A549 (cell line): Measurements from ENCODE around the gene GABBR1. TPM values are rescaled to one million over a fixed set of nuclear protein-coding genes. Genes with fewer than 3 reads are reported as not detected.

Experiments used
- ATAC-seq, 2 experiments: fragments of 200-7000 bp in 1 of 2; fragments of >200 bp in 1 of 2; cut with Nextera tagmentation in 1 of 2; cut with Tn5 transposase in 1 of 2; 3 replicates each; pipeline versions ENCODE4 v1.8.0 to v1.9.1; 2018 to 2020; ENCODE audit warnings: mild to moderate bottlenecking in 1 of 2, moderate library complexity in 1 of 2
- CTCF ChIA-PET: fragments of 300-600 bp; sonication (Branson Sonifier 250); formaldehyde crosslinking; extraction: SDS; loops from one replicate; lab custom pipeline; 2021; ENCODE audit warnings: antibody characterized with exemption, inconsistent platforms; lab: Yijun Ruan, JAX
- POLR2A ChIA-PET: fragments of 350-600 bp; formaldehyde crosslinking; extraction: SDS; loops from one replicate; lab custom pipeline; 2021; ENCODE audit warnings: antibody characterized with exemption, inconsistent platforms; lab: Yijun Ruan, JAX
- DNase-seq, 2 experiments: peaks; one replicate each; pipeline versions ENCODE4 v3.0.0 to v3.0.0-alpha.2; 2011 to 2016; ENCODE audit warnings: low read depth in 1 of 2, low spot score in 1 of 2
- FAIRE-seq: peaks from 2 replicates; lab custom pipeline; 2011; peaks lifted over from hg19 to GRCh38; lab: Jason Lieb, UNC
- H3K27ac ChIP-seq, 2 experiments: fragments of >200 bp; sonication (Bioruptor Twin); formaldehyde crosslinking; 3 replicates each; pipeline ENCODE4 v1.5.1; 2016 to 2017
- H3K4me1 ChIP-seq: fragments of >200 bp; sonication (Bioruptor Twin); formaldehyde crosslinking; 3 replicates; pipeline ENCODE4 v1.6.1; 2016
- H3K4me2 ChIP-seq: fragments of >200 bp; sonication (Bioruptor Twin); formaldehyde crosslinking; 3 replicates; pipeline ENCODE4 v1.6.1; 2016
- H3K4me3 ChIP-seq: fragments of >200 bp; sonication (Bioruptor Twin); formaldehyde crosslinking; 3 replicates; pipeline ENCODE4 v1.5.1; 2016
- H3K9me3 ChIP-seq: fragments of >200 bp; sonication (Bioruptor Twin); formaldehyde crosslinking; 3 replicates; pipeline ENCODE4 v1.6.1; 2016
- BHLHE40 ChIP-seq: IDR thresholded peaks from 2 replicates; pipeline ENCODE4 v1.6.1; 2012; ENCODE audit warnings: low read depth, low read length, inconsistent platforms
- CBX2 ChIP-seq: fragments of 200-600 bp; sonication (generic); IDR thresholded peaks from 2 replicates; pipeline ENCODE4 v1.6.1; 2016; ENCODE audit warnings: low read depth, mild to moderate bottlenecking, borderline replicate concordance
- CEBPB ChIP-seq, 2 experiments: fragments of >200 bp in 1 of 2; sonication (Bioruptor Twin) in 1 of 2; formaldehyde crosslinking in 1 of 2; IDR thresholded peaks; 2 replicates each; pipeline ENCODE4 v1.6.1; 2012 to 2016
- EP300 ChIP-seq, 2 experiments: fragments of >200 bp; sonication (Bioruptor Twin); formaldehyde crosslinking; IDR thresholded peaks; 2 replicates in 1 of 2; 3 replicates in 1 of 2; pipeline ENCODE4 v1.6.1; 2016 to 2017
- FOSL2 ChIP-seq, 2 experiments: fragments of 450-650 bp in 1 of 2; fragments of >200 bp in 1 of 2; sonication (Bioruptor Twin) in 1 of 2; formaldehyde crosslinking; IDR thresholded peaks; 2 replicates each; pipeline versions ENCODE4 v1.5.0 to v1.6.1; 2016 to 2020; ENCODE audit warnings: mild to moderate bottlenecking in 1 of 2, moderate library complexity in 1 of 2
- HDAC2 ChIP-seq: fragments of 200-600 bp; sonication (generic); IDR thresholded peaks from 2 replicates; pipeline ENCODE4 v1.6.1; 2016
- HEYL ChIP-seq: fragments of 250-450 bp; sonication (Bioruptor Pico); IDR thresholded peaks from 2 replicates; pipeline ENCODE4 v1.8.0; 2021; ENCODE audit warnings: mild to moderate bottlenecking, moderate library complexity
- HOXB5 ChIP-seq: fragments of 250-450 bp; sonication (Bioruptor Pico); IDR thresholded peaks from 2 replicates; pipeline ENCODE4 v1.5.0; 2020; ENCODE audit warnings: mild to moderate bottlenecking, moderate library complexity
- JUN ChIP-seq, 2 experiments: fragments of >200 bp; sonication (Bioruptor Twin); formaldehyde crosslinking; IDR thresholded peaks; 2 replicates in 1 of 2; 3 replicates in 1 of 2; pipeline ENCODE4 v1.6.1; 2016 to 2017
- KDM1A ChIP-seq: fragments of 200-600 bp; sonication (generic); IDR thresholded peaks from 2 replicates; pipeline ENCODE4 v1.6.1; 2016; ENCODE audit warnings: low read depth, mild to moderate bottlenecking
- NPAS2 ChIP-seq: fragments of 250-450 bp; sonication (Bioruptor Pico); IDR thresholded peaks from 2 replicates; pipeline ENCODE4 v1.8.0; 2022; ENCODE audit warnings: mild to moderate bottlenecking, moderate library complexity, borderline replicate concordance
- PHF8 ChIP-seq: fragments of 200-600 bp; sonication (generic); IDR thresholded peaks from 2 replicates; pipeline ENCODE4 v1.6.1; 2016; ENCODE audit warnings: low read depth, mild to moderate bottlenecking, antibody characterized with exemption, moderate library complexity, borderline replicate concordance
- RNF2 ChIP-seq: fragments of 200-600 bp; sonication (generic); IDR thresholded peaks from 2 replicates; pipeline ENCODE4 v1.6.1; 2016; ENCODE audit warnings: low read depth, mild to moderate bottlenecking, antibody characterized with exemption, moderate library complexity, borderline replicate concordance
- SMC3 ChIP-seq: fragments of >200 bp; sonication (Bioruptor Twin); formaldehyde crosslinking; IDR thresholded peaks from 3 replicates; pipeline ENCODE4 v1.6.1; 2018; ENCODE audit warnings: inconsistent platforms
- SREBF2 ChIP-seq: fragments of 450-650 bp; IDR thresholded peaks from 2 replicates; pipeline ENCODE4 v1.6.1; 2014; ENCODE audit warnings: mild to moderate bottlenecking, moderate library complexity
- ZNF302 ChIP-seq: fragments of 250-450 bp; sonication (Bioruptor Pico); IDR thresholded peaks from 2 replicates; pipeline ENCODE4 v1.9.0; 2021; ENCODE audit warnings: inconsistent platforms, mild to moderate bottlenecking, moderate library complexity
- WGBS: methylation state at CpG from one replicate; pipeline ENCODE4 v1.1.6; 2017; ENCODE audit errors: missing lambda C conversion rate; 5-methylcytosine and 5-hydroxymethylcytosine counted together
- polyA plus RNA-seq, 4 experiments: library from polyadenylated mRNA; depleted of rRNA in 3 of 4; stranded (reverse); fragments of >200 nt; fragmentation: RNase III in 1 of 4; extraction: RNeasy Plus Mini Kit Qiagen cat#74134 plus additional on column Dnase treatment in 1 of 4; gene quantifications; 2 replicates in 3 of 4; 3 replicates in 1 of 4; pipeline ENCODE4 v1.2.3, GENCODE V29; 2011 to 2017
- TF ChIP-seq, protein P1 (sequence below): fragments of 150-350 bp; IDR thresholded peaks from 2 replicates; pipeline ENCODE4 v1.6.1; 2014; ENCODE audit warnings: low read depth, mild to moderate bottlenecking, low read length
- TF ChIP-seq, protein P2 (sequence below): fragments of 200-600 bp; sonication (generic); IDR thresholded peaks from 2 replicates; pipeline ENCODE4 v1.6.1; 2016; ENCODE audit warnings: antibody characterized with exemption, mild to moderate bottlenecking, moderate library complexity
- TF ChIP-seq, protein P3 (sequence below): fragments of >200 bp; sonication (Bioruptor Twin); formaldehyde crosslinking; IDR thresholded peaks from 3 replicates; pipeline ENCODE4 v1.5.1; 2016
- TF ChIP-seq, protein P4 (sequence below): fragments of >200 bp; sonication (Bioruptor Twin); formaldehyde crosslinking; IDR thresholded peaks from 3 replicates; pipeline ENCODE4 v1.6.1; 2016
- TF ChIP-seq, protein P5 (sequence below): fragments of 250-450 bp; sonication (Bioruptor Pico); IDR thresholded peaks from 2 replicates; pipeline ENCODE4 v1.5.0; 2021; ENCODE audit warnings: mild to moderate bottlenecking, moderate library complexity, borderline replicate concordance

GABBR1 gene
- polyA plus RNA-seq, 2 of the 4 experiments (the other 2 are of a cell fraction), result 6.8 to 9.0 TPM

DNA sequence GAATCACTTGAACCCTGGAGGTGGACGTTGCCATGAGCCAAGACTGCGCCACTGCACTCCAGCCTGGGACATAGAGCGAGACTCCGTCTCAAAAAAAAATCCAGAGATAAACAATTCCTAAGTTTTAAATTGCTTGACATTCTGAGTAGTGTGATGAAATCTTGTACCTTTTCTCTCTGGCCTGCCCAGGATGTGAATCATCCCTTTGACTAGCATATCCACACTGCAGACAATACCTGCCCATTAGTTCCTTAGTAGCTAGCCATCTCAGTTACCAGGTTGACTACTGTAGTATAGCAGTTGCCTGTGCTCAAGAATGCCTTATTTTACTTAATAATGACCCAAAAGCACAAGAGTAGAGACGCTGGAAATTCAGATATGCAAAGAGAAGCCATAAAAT is 45.1 kb upstream of the GABBR1 start:
- no peaks in the 10 kb centered on the region for H3K9me3 ChIP-seq
- TF ChIP-seq PHF8 (no peak), FOSL2 (IDR thresholded peaks at IDR 0.05) (no peak), FOSL2 (CRISPR knock-in tag; IDR thresholded peaks at IDR 0.05) (no peak), NPAS2 (CRISPR knock-in tag) (no peak), SREBF2 (no peak)
- H3K4me3 ChIP-seq, result no peak overlapping the region
- POLR2A ChIA-PET, result no interaction called here
- H3K4me1 ChIP-seq, result peaks cover 14% of the 10 kb centered on the region; the same call in 1 of the 3 replicates
- ATAC-seq (no peak), DNase-seq (no peak), FAIRE-seq (no peak)
- H3K4me2 ChIP-seq, result no peak overlapping the region
- CTCF ChIA-PET, result interaction anchor here (2.1 kb wide), 1 partner anchor 25 kb away, joined by 11 read pairs; no protein-coding TSS in a partner anchor
- WGBS, result 73% methylated on average over 5 of the region's 5 CpGs
- H3K27ac ChIP-seq, result no peak overlapping the region

DNA sequence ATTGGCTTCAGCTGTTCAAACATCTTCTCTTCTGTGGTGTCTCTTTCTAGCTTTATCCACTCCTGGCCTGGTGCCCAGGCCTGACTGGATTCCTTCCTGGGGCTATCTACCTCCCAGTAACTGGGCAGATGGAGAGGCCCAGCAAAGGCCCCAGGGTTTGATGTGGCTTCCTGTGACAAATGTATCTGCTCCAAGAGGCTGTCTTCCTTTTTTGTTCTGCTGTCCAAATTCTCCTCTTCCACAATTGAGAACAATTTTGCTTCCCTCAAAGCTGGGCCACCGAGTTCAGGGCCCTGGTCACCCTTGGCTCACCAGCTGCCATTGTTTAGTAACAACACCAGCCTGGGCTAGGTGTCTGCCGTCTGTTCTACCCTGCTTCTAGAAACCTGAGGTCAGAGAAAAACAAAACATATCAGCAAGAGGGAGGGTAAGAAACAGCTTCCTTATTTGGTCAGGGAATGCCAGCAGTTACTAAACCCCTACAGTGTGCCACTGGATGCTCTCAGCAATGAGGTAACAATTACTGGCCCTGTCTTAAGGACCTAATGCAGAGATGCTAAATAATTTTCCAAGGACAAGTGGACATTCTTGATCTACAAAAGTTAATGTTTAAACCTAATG is 44.1 kb upstream of the GABBR1 start:
- no peak overlapping the region; the same call in 2 of the 3 replicates for H3K4me2 ChIP-seq
- H3K9me3 ChIP-seq, result no peaks in the 10 kb centered on the region
- DNase-seq (peak in 1 of 2 experiments; percentile 29), FAIRE-seq (no peak), ATAC-seq (peak in 1 of 2 experiments; percentile 34; a peak in 2 of 6 replicates)
- H3K27ac ChIP-seq, result 0 out of 6 replicates have a peak overlapping the region, but pooled peaks of 1 of the 2 experiments have one; percentile 13
- TF ChIP-seq, protein P1, sequence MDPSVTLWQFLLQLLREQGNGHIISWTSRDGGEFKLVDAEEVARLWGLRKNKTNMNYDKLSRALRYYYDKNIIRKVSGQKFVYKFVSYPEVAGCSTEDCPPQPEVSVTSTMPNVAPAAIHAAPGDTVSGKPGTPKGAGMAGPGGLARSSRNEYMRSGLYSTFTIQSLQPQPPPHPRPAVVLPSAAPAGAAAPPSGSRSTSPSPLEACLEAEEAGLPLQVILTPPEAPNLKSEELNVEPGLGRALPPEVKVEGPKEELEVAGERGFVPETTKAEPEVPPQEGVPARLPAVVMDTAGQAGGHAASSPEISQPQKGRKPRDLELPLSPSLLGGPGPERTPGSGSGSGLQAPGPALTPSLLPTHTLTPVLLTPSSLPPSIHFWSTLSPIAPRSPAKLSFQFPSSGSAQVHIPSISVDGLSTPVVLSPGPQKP, result no peak
- no peak for TF ChIP-seq HEYL (CRISPR knock-in tag)
- no peak for TF ChIP-seq BHLHE40
- TF ChIP-seq SMC3, result no peak
- no peak for TF ChIP-seq HDAC2
- TF ChIP-seq RNF2, result no peak
- TF ChIP-seq KDM1A, result no peak
- TF ChIP-seq, protein P2, sequence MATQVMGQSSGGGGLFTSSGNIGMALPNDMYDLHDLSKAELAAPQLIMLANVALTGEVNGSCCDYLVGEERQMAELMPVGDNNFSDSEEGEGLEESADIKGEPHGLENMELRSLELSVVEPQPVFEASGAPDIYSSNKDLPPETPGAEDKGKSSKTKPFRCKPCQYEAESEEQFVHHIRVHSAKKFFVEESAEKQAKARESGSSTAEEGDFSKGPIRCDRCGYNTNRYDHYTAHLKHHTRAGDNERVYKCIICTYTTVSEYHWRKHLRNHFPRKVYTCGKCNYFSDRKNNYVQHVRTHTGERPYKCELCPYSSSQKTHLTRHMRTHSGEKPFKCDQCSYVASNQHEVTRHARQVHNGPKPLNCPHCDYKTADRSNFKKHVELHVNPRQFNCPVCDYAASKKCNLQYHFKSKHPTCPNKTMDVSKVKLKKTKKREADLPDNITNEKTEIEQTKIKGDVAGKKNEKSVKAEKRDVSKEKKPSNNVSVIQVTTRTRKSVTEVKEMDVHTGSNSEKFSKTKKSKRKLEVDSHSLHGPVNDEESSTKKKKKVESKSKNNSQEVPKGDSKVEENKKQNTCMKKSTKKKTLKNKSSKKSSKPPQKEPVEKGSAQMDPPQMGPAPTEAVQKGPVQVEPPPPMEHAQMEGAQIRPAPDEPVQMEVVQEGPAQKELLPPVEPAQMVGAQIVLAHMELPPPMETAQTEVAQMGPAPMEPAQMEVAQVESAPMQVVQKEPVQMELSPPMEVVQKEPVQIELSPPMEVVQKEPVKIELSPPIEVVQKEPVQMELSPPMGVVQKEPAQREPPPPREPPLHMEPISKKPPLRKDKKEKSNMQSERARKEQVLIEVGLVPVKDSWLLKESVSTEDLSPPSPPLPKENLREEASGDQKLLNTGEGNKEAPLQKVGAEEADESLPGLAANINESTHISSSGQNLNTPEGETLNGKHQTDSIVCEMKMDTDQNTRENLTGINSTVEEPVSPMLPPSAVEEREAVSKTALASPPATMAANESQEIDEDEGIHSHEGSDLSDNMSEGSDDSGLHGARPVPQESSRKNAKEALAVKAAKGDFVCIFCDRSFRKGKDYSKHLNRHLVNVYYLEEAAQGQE, result no peak
- TF ChIP-seq PHF8, result no peak
- TF ChIP-seq EP300 (IDR thresholded peaks at IDR 0.05), result no peak
- TF ChIP-seq CEBPB (IDR thresholded peaks at IDR 0.05), result no peak
- TF ChIP-seq HOXB5, result no peak
- no peak for TF ChIP-seq JUN (IDR thresholded peaks at IDR 0.05)
- TF ChIP-seq, protein P3, sequence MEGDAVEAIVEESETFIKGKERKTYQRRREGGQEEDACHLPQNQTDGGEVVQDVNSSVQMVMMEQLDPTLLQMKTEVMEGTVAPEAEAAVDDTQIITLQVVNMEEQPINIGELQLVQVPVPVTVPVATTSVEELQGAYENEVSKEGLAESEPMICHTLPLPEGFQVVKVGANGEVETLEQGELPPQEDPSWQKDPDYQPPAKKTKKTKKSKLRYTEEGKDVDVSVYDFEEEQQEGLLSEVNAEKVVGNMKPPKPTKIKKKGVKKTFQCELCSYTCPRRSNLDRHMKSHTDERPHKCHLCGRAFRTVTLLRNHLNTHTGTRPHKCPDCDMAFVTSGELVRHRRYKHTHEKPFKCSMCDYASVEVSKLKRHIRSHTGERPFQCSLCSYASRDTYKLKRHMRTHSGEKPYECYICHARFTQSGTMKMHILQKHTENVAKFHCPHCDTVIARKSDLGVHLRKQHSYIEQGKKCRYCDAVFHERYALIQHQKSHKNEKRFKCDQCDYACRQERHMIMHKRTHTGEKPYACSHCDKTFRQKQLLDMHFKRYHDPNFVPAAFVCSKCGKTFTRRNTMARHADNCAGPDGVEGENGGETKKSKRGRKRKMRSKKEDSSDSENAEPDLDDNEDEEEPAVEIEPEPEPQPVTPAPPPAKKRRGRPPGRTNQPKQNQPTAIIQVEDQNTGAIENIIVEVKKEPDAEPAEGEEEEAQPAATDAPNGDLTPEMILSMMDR, result no peak
- TF ChIP-seq, protein P4, sequence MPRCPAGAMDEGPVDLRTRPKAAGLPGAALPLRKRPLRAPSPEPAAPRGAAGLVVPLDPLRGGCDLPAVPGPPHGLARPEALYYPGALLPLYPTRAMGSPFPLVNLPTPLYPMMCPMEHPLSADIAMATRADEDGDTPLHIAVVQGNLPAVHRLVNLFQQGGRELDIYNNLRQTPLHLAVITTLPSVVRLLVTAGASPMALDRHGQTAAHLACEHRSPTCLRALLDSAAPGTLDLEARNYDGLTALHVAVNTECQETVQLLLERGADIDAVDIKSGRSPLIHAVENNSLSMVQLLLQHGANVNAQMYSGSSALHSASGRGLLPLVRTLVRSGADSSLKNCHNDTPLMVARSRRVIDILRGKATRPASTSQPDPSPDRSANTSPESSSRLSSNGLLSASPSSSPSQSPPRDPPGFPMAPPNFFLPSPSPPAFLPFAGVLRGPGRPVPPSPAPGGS, result no peak
- TF ChIP-seq, protein P5, sequence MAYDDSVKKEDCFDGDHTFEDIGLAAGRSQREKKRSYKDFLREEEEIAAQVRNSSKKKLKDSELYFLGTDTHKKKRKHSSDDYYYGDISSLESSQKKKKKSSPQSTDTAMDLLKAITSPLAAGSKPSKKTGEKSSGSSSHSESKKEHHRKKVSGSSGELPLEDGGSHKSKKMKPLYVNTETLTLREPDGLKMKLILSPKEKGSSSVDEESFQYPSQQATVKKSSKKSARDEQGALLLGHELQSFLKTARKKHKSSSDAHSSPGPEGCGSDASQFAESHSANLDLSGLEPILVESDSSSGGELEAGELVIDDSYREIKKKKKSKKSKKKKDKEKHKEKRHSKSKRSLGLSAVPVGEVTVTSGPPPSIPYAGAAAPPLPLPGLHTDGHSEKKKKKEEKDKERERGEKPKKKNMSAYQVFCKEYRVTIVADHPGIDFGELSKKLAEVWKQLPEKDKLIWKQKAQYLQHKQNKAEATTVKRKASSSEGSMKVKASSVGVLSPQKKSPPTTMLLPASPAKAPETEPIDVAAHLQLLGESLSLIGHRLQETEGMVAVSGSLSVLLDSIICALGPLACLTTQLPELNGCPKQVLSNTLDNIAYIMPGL (CRISPR knock-in tag), result no peak
- TF ChIP-seq ZNF302 (CRISPR knock-in tag), result no peak
- no peak for TF ChIP-seq CBX2
- no peak overlapping the region for H3K4me3 ChIP-seq
- ChIA-PET POLR2A (no interaction called here), CTCF (interaction anchor here (0.9 to 2.1 kb wide), 3 partner anchors 19 to 27 kb away, joined by 4 to 11 read pairs (median 4); no protein-coding TSS in a partner anchor)
- peaks cover 14% of the 10 kb centered on the region; the same call in 1 of the 3 replicates for H3K4me1 ChIP-seq
- 54% methylated on average over 2 of the region's 2 CpGs for WGBS
